Duodenal mucosa (tissue), 2 donors: Measurements from ENCODE around the gene UBE2L3.

Source experiments
- H3K27ac ChIP-seq: one replicate; pipeline ENCODE4 v1.7.0; 2013; ENCODE audit warnings: low read depth, low read length
- H3K27me3 ChIP-seq, 2 donors: one replicate each; pipeline ENCODE4 v1.7.0; 2013; ENCODE audit warnings: low read length in 2 of 2, control low read depth in 1 of 2; ENCODE audit not compliant: insufficient read depth in 2 of 2, control insufficient read depth in 1 of 2
- H3K36me3 ChIP-seq, 2 donors: one replicate each; pipeline ENCODE4 v1.7.0; 2013; ENCODE audit warnings: low read length in 2 of 2, control low read depth in 1 of 2; ENCODE audit not compliant: insufficient read depth in 2 of 2, control insufficient read depth in 1 of 2
- H3K4me1 ChIP-seq, 2 donors: one replicate each; pipeline ENCODE4 v1.7.0; 2013; ENCODE audit warnings: low read length in 2 of 2, control low read depth in 1 of 2; ENCODE audit not compliant: insufficient read depth in 2 of 2, control insufficient read depth in 1 of 2
- H3K4me3 ChIP-seq, 2 donors: one replicate each; pipeline ENCODE4 v1.7.0; 2013; ENCODE audit warnings: low read length in 2 of 2, low read depth in 1 of 2
- H3K9ac ChIP-seq, 2 donors: one replicate each; pipeline ENCODE4 v1.7.0; 2013; ENCODE audit warnings: low read length in 2 of 2, low read depth in 1 of 2
- H3K9me3 ChIP-seq, 2 donors: one replicate each; pipeline ENCODE4 v1.7.0; 2013; ENCODE audit warnings: low read length in 2 of 2, control low read depth in 1 of 2; ENCODE audit not compliant: control insufficient read depth in 1 of 2

UBE2L3 gene

DNA sequence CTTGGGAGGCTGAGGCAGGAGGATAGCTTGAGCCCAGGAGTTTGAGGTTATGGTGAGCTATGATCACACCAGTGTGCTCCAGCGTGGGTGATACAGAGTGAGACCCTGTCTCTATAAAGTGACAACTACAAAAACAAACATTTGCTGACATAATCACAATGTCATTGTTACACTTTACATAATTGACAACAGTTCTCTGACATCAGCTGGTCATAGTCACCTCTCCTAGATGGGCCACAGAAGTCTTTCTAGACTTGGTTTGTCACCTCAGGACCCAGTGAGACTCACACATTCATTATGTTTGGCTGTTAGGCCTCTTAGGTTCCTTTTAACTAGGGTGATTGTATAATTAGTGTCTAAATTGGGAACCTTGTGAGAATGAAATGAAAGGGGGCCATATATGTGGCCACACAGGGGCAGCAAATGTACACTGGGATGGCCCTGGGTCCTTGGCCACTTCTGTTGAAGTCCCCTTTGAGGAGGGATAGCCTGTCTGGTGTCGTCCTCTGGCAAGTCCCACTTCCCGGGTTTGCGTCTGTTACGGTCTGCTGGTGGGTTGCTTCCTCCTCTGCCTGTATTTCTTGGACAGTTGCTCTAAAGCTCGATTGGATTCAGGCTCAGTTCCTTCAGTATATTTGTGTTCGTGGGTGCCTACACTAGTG, 92.5 kb downstream of the UBE2L3 start:
- Histone ChIP-seq H3K4me1 (peaks cover 0 to 10% of the 10 kb centered on the region in 2 donors), H3K27me3 (no peaks in the 10 kb centered on the region), H3K4me3 (no peak overlapping the region), H3K36me3 (no peaks in the 10 kb centered on the region), H3K27ac (no peak overlapping the region), H3K9ac (no peak overlapping the region), H3K9me3 (no peaks in the 10 kb centered on the region)

- no peak overlapping the region for H3K27ac ChIP-seq
These were observed 93.4 kb downstream of the UBE2L3 start for GRCh38 chr22:21660904-21661303.

GRCh38 chr22:21661991-21662390, 94.5 kb downstream of the UBE2L3 start:
- Histone ChIP-seq H3K9ac (no peak overlapping the region), H3K4me3 (no peak overlapping the region), H3K27ac (no peak overlapping the region), H3K4me1 (peaks cover 3 to 17% of the 10 kb centered on the region in 2 donors), H3K9me3 (no peaks in the 10 kb centered on the region), H3K27me3 (no peaks in the 10 kb centered on the region), H3K36me3 (no peaks in the 10 kb centered on the region)

More at GRCh38 chr22:21660904-21661303, 93.4 kb downstream of the UBE2L3 start:
- H3K27me3 ChIP-seq = no peaks in the 10 kb centered on the region
- no peaks in the 10 kb centered on the region for H3K36me3 ChIP-seq
- no peak overlapping the region for H3K4me3 ChIP-seq
- peaks cover 0 to 16% of the 10 kb centered on the region in 2 donors for H3K4me1 ChIP-seq
- H3K9me3 ChIP-seq = no peaks in the 10 kb centered on the region
- no peak overlapping the region for H3K9ac ChIP-seq

DNA sequence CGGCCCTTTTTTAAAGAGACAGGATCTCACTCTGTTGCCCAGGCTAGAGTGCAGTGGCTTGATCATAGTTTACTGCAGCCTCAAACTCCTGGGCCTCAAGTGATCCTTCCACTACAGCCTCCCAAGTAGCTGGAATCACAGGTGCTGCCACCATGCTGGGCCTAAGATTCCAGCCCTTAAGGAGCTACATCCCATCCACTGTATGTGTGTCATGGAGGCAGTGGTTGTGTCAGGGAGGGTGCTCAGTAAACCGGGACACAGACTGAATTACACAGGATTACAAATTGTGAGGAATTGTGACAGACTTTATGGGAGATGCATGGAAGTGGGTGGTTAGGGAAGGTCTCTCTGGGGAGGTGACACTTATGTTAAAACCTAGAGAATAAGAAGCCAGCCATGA, 96.2 kb downstream of the UBE2L3 start:
- Histone ChIP-seq H3K27me3 (no peaks in the 10 kb centered on the region), H3K27ac (no peak overlapping the region), H3K4me3 (no peak overlapping the region), H3K4me1 (peaks cover 7 to 9% of the 10 kb centered on the region in 2 donors), H3K9me3 (no peaks in the 10 kb centered on the region), H3K9ac (no peak overlapping the region), H3K36me3 (no peaks in the 10 kb centered on the region)

DNA sequence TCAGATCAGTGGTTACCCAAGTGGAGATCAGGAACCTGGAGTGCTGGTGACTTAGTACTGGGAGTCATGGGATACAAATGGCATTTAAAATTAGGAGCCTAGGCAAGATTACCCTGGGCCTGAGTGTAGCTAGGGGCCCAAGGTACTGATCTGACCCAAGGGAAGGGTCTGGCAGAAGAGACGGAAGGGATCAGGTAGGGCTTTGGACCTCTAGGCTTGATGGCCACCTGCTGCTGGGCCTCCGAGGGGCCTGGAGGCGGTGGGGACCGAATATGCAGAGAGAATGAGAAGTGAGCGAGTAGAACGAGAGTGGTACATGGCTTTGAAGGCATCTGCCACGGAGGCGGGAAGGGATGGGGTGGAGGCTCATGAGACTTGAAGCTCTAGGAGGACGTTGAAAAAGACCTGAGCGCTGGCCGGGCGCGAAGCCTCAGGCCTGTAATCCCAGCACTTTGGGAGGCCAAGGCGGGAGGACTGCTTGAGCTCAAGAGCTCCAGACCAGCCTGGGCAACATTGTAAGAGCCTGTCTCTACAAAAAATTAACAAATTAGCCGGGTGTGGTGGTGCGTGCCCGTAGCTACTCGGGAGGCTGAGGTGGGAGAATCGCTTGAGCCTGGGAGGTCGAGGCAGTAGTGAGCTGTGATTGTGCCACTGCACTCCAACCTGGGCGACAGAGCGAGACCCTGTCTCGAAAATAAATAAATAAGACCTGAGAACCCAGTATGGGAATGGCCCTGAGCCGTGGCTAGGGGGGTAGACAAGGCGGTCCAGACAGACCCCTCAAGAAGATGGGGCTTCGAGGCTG, 97.7 kb downstream of the UBE2L3 start:
- H3K27me3 ChIP-seq = no peaks in the 10 kb centered on the region
- peak overlapping the region; percentile 69 to 71 for H3K9ac ChIP-seq
- H3K4me3 ChIP-seq = peak overlapping the region; percentile 80 to 93
- no peaks in the 10 kb centered on the region for H3K9me3 ChIP-seq
- peaks cover 0 to 3% of the 10 kb centered on the region in 2 donors for H3K36me3 ChIP-seq
- peaks cover 7 to 9% of the 10 kb centered on the region in 2 donors for H3K4me1 ChIP-seq
- H3K27ac ChIP-seq = peak overlapping the region; percentile 83

DNA sequence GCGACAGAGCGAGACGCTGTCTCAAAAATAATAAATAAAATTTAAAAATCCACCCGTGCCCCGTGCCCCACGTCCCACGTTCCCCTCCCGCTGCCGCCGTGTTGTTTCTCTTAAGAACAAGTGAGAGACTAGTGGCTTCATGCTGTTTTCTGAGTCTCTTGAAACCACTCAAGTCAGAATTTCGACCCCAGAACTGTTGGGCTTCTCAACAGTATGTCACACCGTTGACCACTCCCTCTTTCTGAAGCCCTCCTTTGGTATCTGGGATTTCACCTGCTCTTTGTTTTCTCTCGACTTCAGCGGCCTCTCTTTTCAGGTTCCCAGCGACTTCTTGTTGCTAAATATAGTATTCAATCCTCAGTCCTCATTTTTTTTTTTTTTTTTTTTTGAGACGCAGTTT, 99.3 kb downstream of the UBE2L3 start:
- peak overlapping the region in 1 of 2 donors; percentile 69 for H3K9ac ChIP-seq
- no peak overlapping the region for H3K27ac ChIP-seq
- no peaks in the 10 kb centered on the region for H3K9me3 ChIP-seq
- H3K4me1 ChIP-seq = peaks cover 7 to 9% of the 10 kb centered on the region in 2 donors
- H3K27me3 ChIP-seq = no peaks in the 10 kb centered on the region
- H3K36me3 ChIP-seq = peaks cover 10 to 18% of the 10 kb centered on the region in 2 donors
- H3K4me3 ChIP-seq = peak overlapping the region; percentile 80 to 93

DNA sequence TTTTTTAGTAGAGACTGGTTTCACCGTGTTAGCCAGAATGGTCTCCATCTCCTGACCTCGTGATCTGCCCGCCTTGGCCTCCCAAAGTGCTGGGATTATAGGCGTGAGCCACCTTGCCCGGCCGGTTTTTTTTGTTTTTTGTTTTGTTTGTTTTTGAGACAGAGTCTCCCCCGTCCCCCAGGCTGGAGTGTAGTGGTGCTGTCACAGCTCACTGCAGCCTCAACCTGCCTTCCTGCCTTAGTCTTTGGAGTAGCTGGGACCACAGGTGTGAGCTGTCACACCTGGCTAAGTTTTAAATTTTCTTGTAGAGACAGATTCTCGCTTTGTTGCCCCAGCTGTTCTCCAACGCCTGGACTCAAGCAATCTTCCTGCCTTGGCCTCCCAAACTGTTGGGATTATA, 101.5 kb downstream of the UBE2L3 start:
- H3K36me3 ChIP-seq = peaks cover 26 to 40% of the 10 kb centered on the region in 2 donors
- no peaks in the 10 kb centered on the region for H3K27me3 ChIP-seq
- H3K4me1 ChIP-seq = peaks cover 7 to 9% of the 10 kb centered on the region in 2 donors
- H3K27ac ChIP-seq = no peak overlapping the region
- no peaks in the 10 kb centered on the region for H3K9me3 ChIP-seq
- H3K9ac ChIP-seq = no peak overlapping the region
- H3K4me3 ChIP-seq = no peak overlapping the region

GRCh38 chr22:21672107-21672629, 104.7 kb downstream of the UBE2L3 start:
- Histone ChIP-seq H3K4me3 (no peak overlapping the region), H3K36me3 (peaks cover 39 to 59% of the 10 kb centered on the region in 2 donors), H3K27me3 (no peaks in the 10 kb centered on the region), H3K4me1 (peaks cover 0 to 2% of the 10 kb centered on the region in 2 donors), H3K9me3 (no peaks in the 10 kb centered on the region), H3K27ac (no peak overlapping the region), H3K9ac (no peak overlapping the region)
